ENCODE measurements around the gene MED14. TPM values are rescaled to one million over a fixed set of nuclear protein-coding genes. Genes with fewer than 3 reads are reported as not detected.

The MED14 gene
- total RNA-seq, 1 donor from 2014 or later: 57.6 TPM

DNA sequence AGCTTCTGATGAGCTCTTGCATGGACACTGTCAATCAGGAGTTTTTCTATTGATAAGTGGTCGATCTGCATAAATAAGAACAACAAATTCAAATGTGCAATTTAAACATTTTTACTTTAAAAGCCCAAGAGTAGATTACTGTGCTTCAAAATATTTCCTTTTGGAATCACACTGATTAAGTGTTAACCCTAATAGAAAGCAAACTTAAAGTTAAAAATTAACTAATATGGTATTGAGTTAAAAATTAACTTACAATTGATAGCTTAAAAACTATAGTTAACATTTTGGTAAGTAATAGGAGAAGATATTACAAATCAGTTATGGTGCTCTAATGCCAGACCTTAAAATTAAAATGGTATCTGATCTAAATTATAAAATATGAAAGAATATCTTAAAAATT lies 25.9 kb downstream of the MED14 start:
- no peaks in the 10 kb centered on the region for H3K27me3 Mint-ChIP-seq (ENCODE audit: unreplicated experiment)
- no peaks in the 10 kb centered on the region for H3K4me1 Mint-ChIP-seq (ENCODE audit: unreplicated experiment)
- no peak for DNase-seq (ENCODE audit: low spot score)
- no peaks in the 10 kb centered on the region for H3K9me3 Mint-ChIP-seq (ENCODE audit: unreplicated experiment)
- no peak overlapping the region for H3K4me3 Mint-ChIP-seq (ENCODE audit: unreplicated experiment)
- H3K36me3 Mint-ChIP-seq (ENCODE audit: low read depth, unreplicated experiment): no peaks in the 10 kb centered on the region
- no peak overlapping the region for H3K27ac Mint-ChIP-seq (ENCODE audit: unreplicated experiment)
- TF ChIP-seq, protein P1, sequence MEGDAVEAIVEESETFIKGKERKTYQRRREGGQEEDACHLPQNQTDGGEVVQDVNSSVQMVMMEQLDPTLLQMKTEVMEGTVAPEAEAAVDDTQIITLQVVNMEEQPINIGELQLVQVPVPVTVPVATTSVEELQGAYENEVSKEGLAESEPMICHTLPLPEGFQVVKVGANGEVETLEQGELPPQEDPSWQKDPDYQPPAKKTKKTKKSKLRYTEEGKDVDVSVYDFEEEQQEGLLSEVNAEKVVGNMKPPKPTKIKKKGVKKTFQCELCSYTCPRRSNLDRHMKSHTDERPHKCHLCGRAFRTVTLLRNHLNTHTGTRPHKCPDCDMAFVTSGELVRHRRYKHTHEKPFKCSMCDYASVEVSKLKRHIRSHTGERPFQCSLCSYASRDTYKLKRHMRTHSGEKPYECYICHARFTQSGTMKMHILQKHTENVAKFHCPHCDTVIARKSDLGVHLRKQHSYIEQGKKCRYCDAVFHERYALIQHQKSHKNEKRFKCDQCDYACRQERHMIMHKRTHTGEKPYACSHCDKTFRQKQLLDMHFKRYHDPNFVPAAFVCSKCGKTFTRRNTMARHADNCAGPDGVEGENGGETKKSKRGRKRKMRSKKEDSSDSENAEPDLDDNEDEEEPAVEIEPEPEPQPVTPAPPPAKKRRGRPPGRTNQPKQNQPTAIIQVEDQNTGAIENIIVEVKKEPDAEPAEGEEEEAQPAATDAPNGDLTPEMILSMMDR (IDR thresholded peaks at IDR 0.05; ENCODE audit: unreplicated experiment): no peak

DNA sequence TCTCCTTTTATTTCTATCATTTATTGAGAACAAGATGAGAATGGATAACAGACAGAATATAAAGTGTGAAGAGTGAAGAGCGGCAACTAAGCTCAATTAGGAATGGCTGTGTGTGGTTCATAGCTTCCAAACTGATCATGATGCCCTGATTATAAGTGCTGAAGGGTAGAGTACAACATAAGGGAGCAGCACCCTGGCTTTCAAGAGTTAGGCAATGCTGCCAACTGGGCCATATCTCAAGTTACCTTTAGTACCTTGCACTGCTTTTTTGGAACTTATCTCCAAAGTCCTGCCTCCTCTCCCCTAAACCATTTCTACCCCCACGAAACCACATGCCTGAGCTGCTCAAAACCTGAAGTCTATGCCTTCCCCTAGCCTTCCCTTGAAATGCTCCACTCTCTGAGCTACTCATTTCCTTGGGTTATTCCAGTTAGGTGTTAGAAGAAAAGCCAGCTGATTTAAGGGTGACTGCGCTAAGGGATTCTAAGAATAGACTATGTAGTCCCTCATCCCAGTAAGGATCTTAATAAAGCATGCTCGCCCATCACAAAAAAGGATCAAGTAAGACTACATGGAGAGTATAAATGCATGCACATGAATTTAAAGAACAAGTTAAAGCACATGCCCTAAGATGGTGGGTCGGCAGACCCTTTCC lies 29.6 kb downstream of the MED14 start:
- Mint-ChIP-seq H3K9me3 (ENCODE audit: unreplicated experiment) (no peaks in the 10 kb centered on the region), H3K27me3 (ENCODE audit: unreplicated experiment) (no peaks in the 10 kb centered on the region), H3K27ac (ENCODE audit: unreplicated experiment) (no peak overlapping the region), H3K4me3 (ENCODE audit: unreplicated experiment) (no peak overlapping the region), H3K36me3 (ENCODE audit: low read depth, unreplicated experiment) (no peaks in the 10 kb centered on the region), H3K4me1 (ENCODE audit: unreplicated experiment) (no peaks in the 10 kb centered on the region)
- TF ChIP-seq, protein P1 (IDR thresholded peaks at IDR 0.05; ENCODE audit: unreplicated experiment): no peak
- no peak for DNase-seq (ENCODE audit: low spot score)

- TF ChIP-seq, protein P1 (IDR thresholded peaks at IDR 0.05; ENCODE audit: unreplicated experiment): no peak
- no peaks in the 10 kb centered on the region for H3K9me3 Mint-ChIP-seq (ENCODE audit: unreplicated experiment)
- H3K27me3 Mint-ChIP-seq (ENCODE audit: unreplicated experiment): no peaks in the 10 kb centered on the region
- no peak for DNase-seq (ENCODE audit: low spot score)
- no peak overlapping the region for H3K27ac Mint-ChIP-seq (ENCODE audit: unreplicated experiment)
- no peaks in the 10 kb centered on the region for H3K4me1 Mint-ChIP-seq (ENCODE audit: unreplicated experiment)
- H3K36me3 Mint-ChIP-seq (ENCODE audit: low read depth, unreplicated experiment): peaks cover 9% of the 10 kb centered on the region
- H3K4me3 Mint-ChIP-seq (ENCODE audit: unreplicated experiment): no peak overlapping the region
These were observed 34.6 kb downstream of the MED14 start for GRCh38 chrX:40700640-40701342.

DNA sequence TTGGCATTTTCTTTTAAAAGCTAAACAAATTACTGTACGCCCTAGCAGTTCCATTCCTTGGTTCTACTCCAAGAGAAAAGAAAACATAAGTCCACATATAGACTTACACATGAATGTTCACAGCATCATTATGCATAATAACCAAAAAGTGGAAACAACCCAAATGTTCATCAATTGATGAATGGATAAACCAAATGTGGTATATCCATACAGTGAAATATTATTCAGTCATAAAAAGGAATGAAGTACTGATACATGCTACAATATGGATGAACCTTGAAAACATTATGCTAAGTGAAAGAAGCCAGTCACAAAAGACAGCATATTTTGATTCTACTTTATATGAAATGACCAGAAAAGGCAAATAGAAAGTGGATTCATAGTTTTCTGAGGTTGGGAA lies 36.5 kb downstream of the MED14 start:
- no peak overlapping the region for H3K4me3 Mint-ChIP-seq (ENCODE audit: unreplicated experiment)
- TF ChIP-seq, protein P1 (IDR thresholded peaks at IDR 0.05; ENCODE audit: unreplicated experiment): no peak
- H3K27ac Mint-ChIP-seq (ENCODE audit: unreplicated experiment): no peak overlapping the region
- no peaks in the 10 kb centered on the region for H3K27me3 Mint-ChIP-seq (ENCODE audit: unreplicated experiment)
- H3K9me3 Mint-ChIP-seq (ENCODE audit: unreplicated experiment): no peaks in the 10 kb centered on the region
- DNase-seq (ENCODE audit: low spot score): no peak
- H3K4me1 Mint-ChIP-seq (ENCODE audit: unreplicated experiment): no peaks in the 10 kb centered on the region
- peaks cover 12% of the 10 kb centered on the region for H3K36me3 Mint-ChIP-seq (ENCODE audit: low read depth, unreplicated experiment)

DNA sequence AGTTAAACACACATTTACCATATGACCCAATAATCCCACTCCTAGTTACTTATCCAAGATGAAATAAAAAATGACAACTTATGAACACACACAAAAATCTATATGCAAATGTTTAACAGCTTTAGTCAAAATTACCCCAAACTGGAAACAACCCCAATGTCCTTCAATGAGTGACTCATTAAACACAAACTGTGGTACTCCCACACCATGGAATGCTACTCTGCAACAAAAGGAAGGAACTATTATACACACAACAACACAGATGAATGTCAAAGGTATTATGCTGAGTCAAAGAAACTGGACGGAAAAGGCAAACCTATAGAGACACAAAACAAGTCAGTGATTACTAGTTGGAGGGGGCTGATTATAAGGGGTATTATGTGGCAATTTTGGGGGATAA lies 40.5 kb downstream of the MED14 start:
- Mint-ChIP-seq H3K27me3 (ENCODE audit: unreplicated experiment) (no peaks in the 10 kb centered on the region), H3K4me1 (ENCODE audit: unreplicated experiment) (no peaks in the 10 kb centered on the region), H3K4me3 (ENCODE audit: unreplicated experiment) (no peak overlapping the region), H3K9me3 (ENCODE audit: unreplicated experiment) (no peaks in the 10 kb centered on the region), H3K27ac (ENCODE audit: unreplicated experiment) (peak overlapping the region; percentile 30), H3K36me3 (ENCODE audit: low read depth, unreplicated experiment) (peaks cover 16% of the 10 kb centered on the region)
- TF ChIP-seq, protein P1 (IDR thresholded peaks at IDR 0.05; ENCODE audit: unreplicated experiment): no peak
- DNase-seq (ENCODE audit: low spot score): no peak
